ENCODE data around the gene EPHA8. TPM values are rescaled to one million over a fixed set of nuclear protein-coding genes. Genes with fewer than 3 reads are reported as not detected.

Gene EPHA8
- total RNA-seq, 1 donor from 2014 or later = 0.51 TPM

DNA sequence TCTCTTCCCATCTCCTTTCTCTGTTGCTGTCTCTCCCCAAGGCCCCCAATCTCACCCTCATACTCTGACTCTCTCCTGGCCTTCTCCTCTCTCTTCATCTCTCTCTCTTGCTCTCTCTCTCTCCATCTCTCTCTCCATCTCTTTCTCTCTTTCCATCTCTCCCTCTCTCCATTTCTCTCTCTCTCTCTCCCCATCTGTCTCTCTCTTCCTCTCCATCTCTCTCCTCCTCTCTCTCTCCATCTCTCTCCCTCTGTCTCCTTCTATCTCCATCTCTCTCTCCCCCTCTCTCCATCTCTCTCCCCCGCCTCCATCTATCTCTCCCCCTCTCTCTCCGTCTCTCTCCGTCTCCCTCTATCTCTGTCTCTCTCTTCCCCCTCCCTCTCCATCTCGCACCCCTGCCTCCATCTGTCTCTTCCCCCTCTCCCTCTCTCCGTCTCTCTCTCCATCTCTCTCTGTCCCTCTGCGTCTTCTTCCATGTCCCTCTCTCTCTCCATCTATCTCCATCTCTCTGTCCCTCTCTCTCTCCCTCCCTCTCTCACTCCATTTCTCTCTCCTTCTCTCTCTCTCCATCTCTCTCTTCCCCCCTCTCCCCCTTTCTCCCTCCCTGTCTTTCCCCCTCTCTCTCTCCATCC lies 16.0 kb upstream of the EPHA8 start:
- H3K4me3 Mint-ChIP-seq (ENCODE audit: unreplicated experiment) = no peak overlapping the region
- no peak for DNase-seq (ENCODE audit: extremely low spot score, unreplicated experiment)
- H3K27ac Mint-ChIP-seq (ENCODE audit: unreplicated experiment) = no peak overlapping the region
- H3K9me3 Mint-ChIP-seq (ENCODE audit: unreplicated experiment) = no peaks in the 10 kb centered on the region
- no peaks in the 10 kb centered on the region for H3K36me3 Mint-ChIP-seq (ENCODE audit: unreplicated experiment)
- no peaks in the 10 kb centered on the region for H3K4me1 Mint-ChIP-seq (ENCODE audit: unreplicated experiment)
- H3K27me3 Mint-ChIP-seq (ENCODE audit: unreplicated experiment) = peaks cover 59% of the 10 kb centered on the region
- TF ChIP-seq, protein P1, sequence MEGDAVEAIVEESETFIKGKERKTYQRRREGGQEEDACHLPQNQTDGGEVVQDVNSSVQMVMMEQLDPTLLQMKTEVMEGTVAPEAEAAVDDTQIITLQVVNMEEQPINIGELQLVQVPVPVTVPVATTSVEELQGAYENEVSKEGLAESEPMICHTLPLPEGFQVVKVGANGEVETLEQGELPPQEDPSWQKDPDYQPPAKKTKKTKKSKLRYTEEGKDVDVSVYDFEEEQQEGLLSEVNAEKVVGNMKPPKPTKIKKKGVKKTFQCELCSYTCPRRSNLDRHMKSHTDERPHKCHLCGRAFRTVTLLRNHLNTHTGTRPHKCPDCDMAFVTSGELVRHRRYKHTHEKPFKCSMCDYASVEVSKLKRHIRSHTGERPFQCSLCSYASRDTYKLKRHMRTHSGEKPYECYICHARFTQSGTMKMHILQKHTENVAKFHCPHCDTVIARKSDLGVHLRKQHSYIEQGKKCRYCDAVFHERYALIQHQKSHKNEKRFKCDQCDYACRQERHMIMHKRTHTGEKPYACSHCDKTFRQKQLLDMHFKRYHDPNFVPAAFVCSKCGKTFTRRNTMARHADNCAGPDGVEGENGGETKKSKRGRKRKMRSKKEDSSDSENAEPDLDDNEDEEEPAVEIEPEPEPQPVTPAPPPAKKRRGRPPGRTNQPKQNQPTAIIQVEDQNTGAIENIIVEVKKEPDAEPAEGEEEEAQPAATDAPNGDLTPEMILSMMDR (IDR thresholded peaks at IDR 0.05) = no peak

DNA sequence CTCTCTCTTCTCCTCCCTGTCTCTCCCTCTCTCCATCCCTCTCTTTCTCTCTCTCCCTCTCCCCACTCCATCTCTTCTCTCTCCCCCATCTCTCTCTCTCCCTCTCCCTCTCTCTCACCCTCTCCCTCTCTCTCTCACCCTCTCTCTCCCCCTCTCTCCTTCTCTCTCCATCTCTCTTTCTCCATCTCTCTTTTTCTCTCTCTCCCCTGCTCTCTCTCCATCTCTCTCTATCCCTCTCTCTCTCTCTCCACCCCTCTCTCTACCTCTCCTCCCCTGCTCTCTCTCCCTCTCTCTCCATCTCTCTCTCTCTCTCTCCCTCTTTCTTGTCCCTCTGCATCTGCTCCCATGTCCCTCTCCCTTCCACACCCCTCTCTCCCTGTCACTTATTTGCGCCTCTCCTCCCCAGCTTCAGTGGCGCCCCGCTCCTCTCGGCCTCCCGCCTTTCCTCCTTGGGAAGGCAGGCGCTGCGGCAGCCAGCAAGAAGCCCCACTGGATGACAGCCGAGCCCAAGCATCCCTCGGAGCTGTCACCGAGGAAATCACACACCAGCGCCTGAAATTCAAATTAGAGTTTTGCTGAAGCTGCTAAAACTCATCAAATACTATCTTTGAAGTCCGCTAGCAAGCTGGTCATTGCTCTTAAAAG lies 15.3 kb upstream of the EPHA8 start:
- DNase-seq (ENCODE audit: extremely low spot score, unreplicated experiment) = no peak
- Mint-ChIP-seq H3K4me3 (ENCODE audit: unreplicated experiment) (no peak overlapping the region), H3K4me1 (ENCODE audit: unreplicated experiment) (no peaks in the 10 kb centered on the region), H3K27ac (ENCODE audit: unreplicated experiment) (no peak overlapping the region), H3K27me3 (ENCODE audit: unreplicated experiment) (peaks cover 65% of the 10 kb centered on the region), H3K9me3 (ENCODE audit: unreplicated experiment) (no peaks in the 10 kb centered on the region), H3K36me3 (ENCODE audit: unreplicated experiment) (no peaks in the 10 kb centered on the region)
- TF ChIP-seq, protein P1 (IDR thresholded peaks at IDR 0.05) = no peak

GRCh38 chr1:22550021-22550420 lies 13.3 kb upstream of the EPHA8 start:
- Mint-ChIP-seq H3K4me3 (ENCODE audit: unreplicated experiment) (no peak overlapping the region), H3K36me3 (ENCODE audit: unreplicated experiment) (no peaks in the 10 kb centered on the region), H3K9me3 (ENCODE audit: unreplicated experiment) (no peaks in the 10 kb centered on the region), H3K27me3 (ENCODE audit: unreplicated experiment) (peaks cover 63% of the 10 kb centered on the region), H3K4me1 (ENCODE audit: unreplicated experiment) (no peaks in the 10 kb centered on the region), H3K27ac (ENCODE audit: unreplicated experiment) (no peak overlapping the region)
- DNase-seq (ENCODE audit: extremely low spot score, unreplicated experiment) = no peak
- TF ChIP-seq, protein P1 (IDR thresholded peaks at IDR 0.05) = no peak

- TF ChIP-seq, protein P1 (IDR thresholded peaks at IDR 0.05) = no peak
- Mint-ChIP-seq H3K27me3 (ENCODE audit: unreplicated experiment) (peaks cover 53% of the 10 kb centered on the region), H3K9me3 (ENCODE audit: unreplicated experiment) (no peaks in the 10 kb centered on the region)
Observed at GRCh38 chr1:22551591-22551990, 11.7 kb upstream of the EPHA8 start.

DNA sequence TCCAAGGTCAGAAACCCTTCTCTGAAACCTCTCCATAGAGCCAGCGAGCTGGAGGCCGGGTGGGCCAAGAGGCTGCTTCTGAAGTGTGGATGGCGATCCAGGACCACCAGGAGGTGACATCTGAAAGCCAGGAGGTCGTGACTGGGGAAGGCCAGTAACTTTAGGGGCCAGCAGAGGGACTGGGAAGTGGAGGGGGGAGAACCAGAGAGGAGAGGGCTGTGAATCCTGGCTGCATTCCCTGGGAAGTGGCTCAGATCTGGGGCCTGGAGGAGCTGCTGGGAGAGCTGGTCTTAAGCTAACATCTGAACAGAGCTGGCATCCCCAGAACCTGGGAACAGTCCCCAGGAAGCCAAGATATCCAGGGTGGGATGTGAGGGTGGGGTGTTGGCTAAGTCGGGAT lies 11.3 kb upstream of the EPHA8 start:
- no peaks in the 10 kb centered on the region for H3K9me3 Mint-ChIP-seq (ENCODE audit: unreplicated experiment)
- no peak for DNase-seq (ENCODE audit: extremely low spot score, unreplicated experiment)
- H3K36me3 Mint-ChIP-seq (ENCODE audit: unreplicated experiment) = no peaks in the 10 kb centered on the region
- TF ChIP-seq, protein P1 (IDR thresholded peaks at IDR 0.05) = no peak
- peaks cover 53% of the 10 kb centered on the region for H3K27me3 Mint-ChIP-seq (ENCODE audit: unreplicated experiment)
- peaks cover 4% of the 10 kb centered on the region for H3K4me1 Mint-ChIP-seq (ENCODE audit: unreplicated experiment)
- no peak overlapping the region for H3K27ac Mint-ChIP-seq (ENCODE audit: unreplicated experiment)
- no peak overlapping the region for H3K4me3 Mint-ChIP-seq (ENCODE audit: unreplicated experiment)

More at GRCh38 chr1:22551591-22551990, 11.7 kb upstream of the EPHA8 start:
- Mint-ChIP-seq H3K27ac (ENCODE audit: unreplicated experiment) (no peak overlapping the region), H3K4me3 (ENCODE audit: unreplicated experiment) (no peak overlapping the region), H3K4me1 (ENCODE audit: unreplicated experiment) (no peaks in the 10 kb centered on the region), H3K36me3 (ENCODE audit: unreplicated experiment) (no peaks in the 10 kb centered on the region)
- no peak for DNase-seq (ENCODE audit: extremely low spot score, unreplicated experiment)

All from osteocyte (in vitro differentiated cells).